Liver (tissue), 9 donors: ENCODE results near the gene ADAMTS1. TPM values are rescaled to one million over a fixed set of nuclear protein-coding genes. Genes with fewer than 3 reads are reported as not detected.

Experiments
- DNase-seq: peaks from one replicate; pipeline ENCODE4 v3.0.0-alpha.2; 2017; ENCODE audit warnings: low spot score
- H3K27ac ChIP-seq, 2 donors: one replicate each; pipeline ENCODE4 v1.7.0; 2013; ENCODE audit warnings: inconsistent platforms in 2 of 2, low read length in 2 of 2, control low read depth in 1 of 2, low read depth in 1 of 2, mild to moderate bottlenecking in 1 of 2
- H3K27me3 ChIP-seq, 4 donors: one replicate each; pipeline versions ENCODE4 v1.6.1 to v1.7.0; 2013; ENCODE audit warnings: low read length in 3 of 4, inconsistent platforms in 1 of 4, mild to moderate bottlenecking in 1 of 4, moderate library complexity in 1 of 4; ENCODE audit not compliant: control insufficient read depth in 4 of 4, insufficient read depth in 4 of 4
- H3K36me3 ChIP-seq, 4 donors: one replicate each; pipeline versions ENCODE4 v1.6.1 to v1.7.0; 2013; ENCODE audit warnings: low read length in 3 of 4, mild to moderate bottlenecking in 3 of 4, low read depth in 1 of 4, moderate library complexity in 1 of 4; ENCODE audit not compliant: control insufficient read depth in 4 of 4, insufficient read depth in 3 of 4
- H3K4me1 ChIP-seq, 4 donors: one replicate each; pipeline versions ENCODE4 v1.6.1 to v1.7.0; 2013; ENCODE audit warnings: low read length in 3 of 4, mild to moderate bottlenecking in 3 of 4, moderate library complexity in 1 of 4; ENCODE audit not compliant: control insufficient read depth in 4 of 4, insufficient read depth in 4 of 4
- H3K4me3 ChIP-seq, 3 donors: one replicate each; pipeline versions ENCODE4 v1.6.1 to v1.7.0; 2013; ENCODE audit warnings: low read length in 3 of 3, control low read depth in 1 of 3, low read depth in 1 of 3, mild to moderate bottlenecking in 1 of 3
- H3K9ac ChIP-seq, 2 donors: one replicate each; pipeline ENCODE4 v1.7.0; 2013; ENCODE audit warnings: low read length in 2 of 2, mild to moderate bottlenecking in 2 of 2, moderate library complexity in 2 of 2, control low read depth in 1 of 2, low read depth in 1 of 2
- H3K9me3 ChIP-seq, 4 donors: one replicate each; pipeline versions ENCODE4 v1.6.1 to v1.7.0; 2013; ENCODE audit warnings: low read length in 3 of 4; ENCODE audit not compliant: control insufficient read depth in 4 of 4
- ATF3 ChIP-seq: IDR thresholded peaks from 2 replicates; pipeline ENCODE4 v1.6.1; 2016; ENCODE audit warnings: antibody characterized with exemption
- CTCF ChIP-seq: fragments of 150-350 bp; IDR thresholded peaks from 2 replicates; pipeline ENCODE4 v1.5.1; 2017; ENCODE audit warnings: improper control_type of control experiment, low read depth, low read length; ENCODE audit not compliant: missing input control
- EGR1 ChIP-seq, 2 donors: IDR thresholded peaks; 2 replicates each; pipeline ENCODE4 v1.6.1; 2016 to 2018; ENCODE audit warnings: antibody characterized with exemption in 2 of 2, low read depth in 2 of 2
- FOXA1 ChIP-seq: IDR thresholded peaks from 2 replicates; pipeline ENCODE4 v1.6.1; 2016; ENCODE audit warnings: antibody characterized with exemption
- FOXA2 ChIP-seq: IDR thresholded peaks from 2 replicates; pipeline ENCODE4 v1.6.1; 2016; ENCODE audit warnings: antibody characterized with exemption
- GABPA ChIP-seq, 2 donors: IDR thresholded peaks in 1 of 2; conservative IDR thresholded peaks in 1 of 2; 2 replicates each; pipeline ENCODE4 v1.6.1; 2016; ENCODE audit warnings: antibody characterized with exemption in 2 of 2, mild to moderate bottlenecking in 1 of 2, moderate library complexity in 1 of 2
- HNF4A ChIP-seq, 2 donors: conservative IDR thresholded peaks; 2 replicates each; pipeline ENCODE4 v1.6.1; 2016; ENCODE audit warnings: antibody characterized with exemption in 2 of 2, mild to moderate bottlenecking in 2 of 2
- HNF4G ChIP-seq: IDR thresholded peaks from 2 replicates; pipeline ENCODE4 v1.6.1; 2016; ENCODE audit warnings: antibody characterized with exemption
- MAX ChIP-seq: IDR thresholded peaks from 2 replicates; pipeline ENCODE4 v1.6.1; 2016; ENCODE audit warnings: antibody characterized with exemption
- NR2F2 ChIP-seq: IDR thresholded peaks from 2 replicates; pipeline ENCODE4 v1.6.1; 2016; ENCODE audit warnings: antibody characterized with exemption
- RAD21 ChIP-seq, 2 donors: IDR thresholded peaks; 2 replicates each; pipeline ENCODE4 v1.6.1; 2016; ENCODE audit warnings: antibody characterized with exemption in 2 of 2, mild to moderate bottlenecking in 2 of 2
- REST ChIP-seq: IDR thresholded peaks from 2 replicates; pipeline ENCODE4 v1.6.1; 2016; ENCODE audit warnings: antibody characterized with exemption, mild to moderate bottlenecking
- RXRA ChIP-seq, 2 donors: IDR thresholded peaks; 2 replicates each; pipeline ENCODE4 v1.6.1; 2017 to 2018; ENCODE audit warnings: antibody characterized with exemption in 2 of 2, mild to moderate bottlenecking in 1 of 2
- SP1 ChIP-seq: IDR thresholded peaks from 2 replicates; pipeline ENCODE4 v1.6.1; 2018; ENCODE audit warnings: antibody characterized with exemption, mild to moderate bottlenecking
- YY1 ChIP-seq: IDR thresholded peaks from 2 replicates; pipeline ENCODE4 v1.6.1; 2016; ENCODE audit warnings: antibody characterized with exemption, mild to moderate bottlenecking
- ZBTB33 ChIP-seq: IDR thresholded peaks from 2 replicates; pipeline ENCODE4 v1.6.1; 2016; ENCODE audit warnings: antibody characterized with exemption
- WGBS: extraction: QIAGEN DNeasy Blood & Tissue Kit; methylation state at CpG from one replicate; pipeline ENCODE4 v1.1.7; 2013; 5-methylcytosine and 5-hydroxymethylcytosine counted together
- polyA plus RNA-seq, 2 donors: library from polyadenylated mRNA; stranded (reverse) in 1 of 2; unstranded in 1 of 2; fragments of 200-250 nt in 1 of 2; fragments of >200 nt in 1 of 2; fragmentation: Nextera tagmentation in 1 of 2; extraction: Ambion mirVana in 1 of 2; gene quantifications; one replicate each; pipeline versions ENCODE4 v1.2.1 to v1.2.3, GENCODE V29; 2013 to 2015
- total RNA-seq, 2 donors: library from RNA; depleted of rRNA; stranded (reverse); fragments of >200 nt; gene quantifications; one replicate each; pipeline ENCODE4 v1.2.3, GENCODE V29; 2014
- donor health status: healthy.
- donor health status: healthy.
- donor health status: healthy.
- donor health status: healthy.
- donor health status: healthy.

The ADAMTS1 gene
- total and polyA plus RNA-seq, 4 donors: 3.3 to 23.1 (median 10.7) TPM

GRCh38 chr21:26790296-26790695, 54.9 kb downstream of the ADAMTS1 start:
- no peak for DNase-seq
- peak overlapping the region; percentile 20 to 25 for H3K27ac ChIP-seq

GRCh38 chr21:26788790-26789189, 56.4 kb downstream of the ADAMTS1 start:
- Histone ChIP-seq H3K27ac (peak overlapping the region in 1 of 2 donors; percentile 13), H3K9ac (no peak overlapping the region), H3K4me3 (no peak overlapping the region), H3K9me3 (no peaks in the 10 kb centered on the region), H3K27me3 (no peaks in the 10 kb centered on the region), H3K4me1 (no peaks in the 10 kb centered on the region), H3K36me3 (no peaks in the 10 kb centered on the region)
- DNase-seq: no peak
- TF ChIP-seq SP1: peak; percentile 45
- peak; percentile 91 for TF ChIP-seq NR2F2
- peak; percentile 10 to 22 for TF ChIP-seq RXRA (IDR thresholded peaks at IDR 0.05)
- peak in 1 of 2 donors; percentile 8 for TF ChIP-seq RAD21 (IDR thresholded peaks at IDR 0.05)
- no peak for TF ChIP-seq CTCF
- WGBS: 63% methylated on average over 8 of the region's 8 CpGs

More at GRCh38 chr21:26790296-26790695, 54.9 kb downstream of the ADAMTS1 start:
- Histone ChIP-seq H3K36me3 (no peaks in the 10 kb centered on the region), H3K4me1 (no peaks in the 10 kb centered on the region), H3K27me3 (no peaks in the 10 kb centered on the region), H3K9ac (no peak overlapping the region), H3K9me3 (peaks cover 0 to 3% (median under 1%) of the 10 kb centered on the region in 4 donors), H3K4me3 (no peak overlapping the region)
- TF ChIP-seq REST (no peak), ATF3 (no peak), ZBTB33 (no peak), RXRA (IDR thresholded peaks at IDR 0.05) (no peak), YY1 (no peak), FOXA2 (no peak), HNF4A (conservative IDR thresholded peaks at IDR 0.05) (no peak), MAX (no peak), HNF4G (no peak), EGR1 (IDR thresholded peaks at IDR 0.05; ENCODE audit: low read depth in 2 of 2) (no peak), GABPA (IDR thresholded peaks at IDR 0.05 in 1 of 2, conservative IDR thresholded peaks at IDR 0.05 in 1 of 2) (no peak), FOXA1 (no peak)

Other genes with a start within 250 kb of the ADAMTS1 start
- gene ADAMTS5, start 121.7 kb upstream of the ADAMTS1 start, total RNA-seq: 1 to 10 TPM in 1 of 2 donors, under 1 TPM in 1; 0.92 to 2.5 TPM
- gene ADAMTS5, start 121.7 kb upstream of the ADAMTS1 start, polyA plus RNA-seq: under 1 TPM; 0.43 to 0.47 TPM